ENCODE results near the gene SIAH1.
A peak's percentile ranks its signal among the peaks of the same experiment; 100 is the strongest.
"Not testable (repeated sequence)": the region's sequence is repeated elsewhere in the genome, so short reads cannot be mapped to it uniquely, and the experiment has no call there.

The SIAH1 gene

GRCh38 chr16:48386559-48387312, 1.5 kb upstream of the SIAH1 start:
- Histone ChIP-seq H3K4me1 (ENCODE audit: control insufficient read depth, low read depth, low read length) (peaks cover 8% of the 10 kb centered on the region), H3K9ac (ENCODE audit: low read length) (no peak overlapping the region), H3K27me3 (ENCODE audit: control insufficient read depth, insufficient read depth, low read length) (no peaks in the 10 kb centered on the region), H3K36me3 (ENCODE audit: control insufficient read depth, low read depth, low read length) (no peaks in the 10 kb centered on the region), H3K9me3 (ENCODE audit: control insufficient read depth, low read depth, low read length) (no peaks in the 10 kb centered on the region), H3K27ac (ENCODE audit: low read length) (no peak overlapping the region), H3K4me3 (ENCODE audit: low read length) (no peak overlapping the region)

GRCh38 chr16:48384520-48385252, 527 bp downstream of the SIAH1 start:
- Histone ChIP-seq H3K27me3 (ENCODE audit: control insufficient read depth, insufficient read depth, low read length) (no peaks in the 10 kb centered on the region), H3K36me3 (ENCODE audit: control insufficient read depth, low read depth, low read length) (no peaks in the 10 kb centered on the region), H3K4me1 (ENCODE audit: control insufficient read depth, low read depth, low read length) (peaks cover 19% of the 10 kb centered on the region), H3K9ac (ENCODE audit: low read length) (peak overlapping the region; percentile 92), H3K27ac (ENCODE audit: low read length) (peak overlapping the region; percentile 83), H3K9me3 (ENCODE audit: control insufficient read depth, low read depth, low read length) (no peaks in the 10 kb centered on the region), H3K4me3 (ENCODE audit: low read length) (peak overlapping the region; percentile 80)

GRCh38 chr16:48383877-48384519, 1.2 kb downstream of the SIAH1 start:
- Histone ChIP-seq H3K27ac (ENCODE audit: low read length) (peak overlapping the region; percentile 83), H3K4me1 (ENCODE audit: control insufficient read depth, low read depth, low read length) (peaks cover 26% of the 10 kb centered on the region), H3K9ac (ENCODE audit: low read length) (peak overlapping the region; percentile 92), H3K9me3 (ENCODE audit: control insufficient read depth, low read depth, low read length) (no peaks in the 10 kb centered on the region), H3K36me3 (ENCODE audit: control insufficient read depth, low read depth, low read length) (no peaks in the 10 kb centered on the region), H3K27me3 (ENCODE audit: control insufficient read depth, insufficient read depth, low read length) (no peaks in the 10 kb centered on the region), H3K4me3 (ENCODE audit: low read length) (peak overlapping the region; percentile 80)

- H3K27me3 ChIP-seq (ENCODE audit: control insufficient read depth, insufficient read depth, low read length) = no peaks in the 10 kb centered on the region
- peak overlapping the region; percentile 80 for H3K4me3 ChIP-seq (ENCODE audit: low read length)
- peak overlapping the region; percentile 92 for H3K9ac ChIP-seq (ENCODE audit: low read length)
- H3K9me3 ChIP-seq (ENCODE audit: control insufficient read depth, low read depth, low read length) = no peaks in the 10 kb centered on the region
- peaks cover 31% of the 10 kb centered on the region for H3K4me1 ChIP-seq (ENCODE audit: control insufficient read depth, low read depth, low read length)
- H3K27ac ChIP-seq (ENCODE audit: low read length) = peak overlapping the region; percentile 83
- H3K36me3 ChIP-seq (ENCODE audit: control insufficient read depth, low read depth, low read length) = no peaks in the 10 kb centered on the region
Observed at GRCh38 chr16:48383009-48383876, 2.0 kb downstream of the SIAH1 start.

GRCh38 chr16:48382131-48382530, 3.1 kb downstream of the SIAH1 start:
- Histone ChIP-seq H3K9ac (ENCODE audit: low read length) (no peak overlapping the region), H3K36me3 (ENCODE audit: control insufficient read depth, low read depth, low read length) (no peaks in the 10 kb centered on the region), H3K4me1 (ENCODE audit: control insufficient read depth, low read depth, low read length) (peaks cover 31% of the 10 kb centered on the region), H3K27me3 (ENCODE audit: control insufficient read depth, insufficient read depth, low read length) (no peaks in the 10 kb centered on the region), H3K9me3 (ENCODE audit: control insufficient read depth, low read depth, low read length) (no peaks in the 10 kb centered on the region), H3K4me3 (ENCODE audit: low read length) (no peak overlapping the region), H3K27ac (ENCODE audit: low read length) (no peak overlapping the region)

- Histone ChIP-seq H3K36me3 (ENCODE audit: control insufficient read depth, low read depth, low read length) (no peaks in the 10 kb centered on the region), H3K27ac (ENCODE audit: low read length) (no peak overlapping the region), H3K9me3 (ENCODE audit: control insufficient read depth, low read depth, low read length) (no peaks in the 10 kb centered on the region), H3K9ac (ENCODE audit: low read length) (no peak overlapping the region), H3K4me3 (ENCODE audit: low read length) (no peak overlapping the region), H3K4me1 (ENCODE audit: control insufficient read depth, low read depth, low read length) (peaks cover 31% of the 10 kb centered on the region), H3K27me3 (ENCODE audit: control insufficient read depth, insufficient read depth, low read length) (no peaks in the 10 kb centered on the region)
Observed at GRCh38 chr16:48381201-48381600, 4.0 kb downstream of the SIAH1 start.

- Histone ChIP-seq H3K9me3 (ENCODE audit: control insufficient read depth, low read depth, low read length) (no peaks in the 10 kb centered on the region), H3K36me3 (ENCODE audit: control insufficient read depth, low read depth, low read length) (no peaks in the 10 kb centered on the region), H3K27ac (ENCODE audit: low read length) (no peak overlapping the region), H3K27me3 (ENCODE audit: control insufficient read depth, insufficient read depth, low read length) (no peaks in the 10 kb centered on the region), H3K9ac (ENCODE audit: low read length) (no peak overlapping the region), H3K4me3 (ENCODE audit: low read length) (peak overlapping the region; percentile 9), H3K4me1 (ENCODE audit: control insufficient read depth, low read depth, low read length) (peaks cover 39% of the 10 kb centered on the region)
Observed at GRCh38 chr16:48378836-48379235, 6.4 kb downstream of the SIAH1 start.

- no peak overlapping the region for H3K9ac ChIP-seq (ENCODE audit: low read length)
- no peak overlapping the region for H3K27ac ChIP-seq (ENCODE audit: low read length)
- no peaks in the 10 kb centered on the region for H3K27me3 ChIP-seq (ENCODE audit: control insufficient read depth, insufficient read depth, low read length)
- H3K4me3 ChIP-seq (ENCODE audit: low read length) = no peak overlapping the region
- H3K9me3 ChIP-seq (ENCODE audit: control insufficient read depth, low read depth, low read length) = no peaks in the 10 kb centered on the region
- H3K36me3 ChIP-seq (ENCODE audit: control insufficient read depth, low read depth, low read length) = no peaks in the 10 kb centered on the region
- peaks cover 43% of the 10 kb centered on the region for H3K4me1 ChIP-seq (ENCODE audit: control insufficient read depth, low read depth, low read length)
Observed at GRCh38 chr16:48378276-48378675, 6.9 kb downstream of the SIAH1 start.

- not testable (repeated sequence) for H3K9me3 ChIP-seq (ENCODE audit: control insufficient read depth, low read depth, low read length)
- peaks cover 43% of the 10 kb centered on the region for H3K4me1 ChIP-seq (ENCODE audit: control insufficient read depth, low read depth, low read length)
Observed at GRCh38 chr16:48377301-48377700, 7.9 kb downstream of the SIAH1 start.

GRCh38 chr16:48374255-48374654, 11.0 kb downstream of the SIAH1 start:
- no peaks in the 10 kb centered on the region for H3K9me3 ChIP-seq (ENCODE audit: control insufficient read depth, low read depth, low read length)
- H3K9ac ChIP-seq (ENCODE audit: low read length) = no peak overlapping the region
- H3K36me3 ChIP-seq (ENCODE audit: control insufficient read depth, low read depth, low read length) = no peaks in the 10 kb centered on the region
- no peak overlapping the region for H3K4me3 ChIP-seq (ENCODE audit: low read length)
- H3K4me1 ChIP-seq (ENCODE audit: control insufficient read depth, low read depth, low read length) = peaks cover 32% of the 10 kb centered on the region
- no peak overlapping the region for H3K27ac ChIP-seq (ENCODE audit: low read length)
- H3K27me3 ChIP-seq (ENCODE audit: control insufficient read depth, insufficient read depth, low read length) = no peaks in the 10 kb centered on the region

More at GRCh38 chr16:48377301-48377700, 7.9 kb downstream of the SIAH1 start:
- not testable (repeated sequence) for H3K9ac ChIP-seq (ENCODE audit: low read length); H3K4me3 ChIP-seq (ENCODE audit: low read length); H3K27ac ChIP-seq (ENCODE audit: low read length); H3K36me3 ChIP-seq (ENCODE audit: control insufficient read depth, low read depth, low read length); H3K27me3 ChIP-seq (ENCODE audit: control insufficient read depth, insufficient read depth, low read length)
